Measurements from ENCODE around the gene CYP1A2.
A peak's percentile ranks its signal among the peaks of the same experiment; 100 is the strongest.
"Not testable (repeated sequence)": the region's sequence is repeated elsewhere in the genome, so short reads cannot be mapped to it uniquely, and the experiment has no call there.

Gene CYP1A2

DNA sequence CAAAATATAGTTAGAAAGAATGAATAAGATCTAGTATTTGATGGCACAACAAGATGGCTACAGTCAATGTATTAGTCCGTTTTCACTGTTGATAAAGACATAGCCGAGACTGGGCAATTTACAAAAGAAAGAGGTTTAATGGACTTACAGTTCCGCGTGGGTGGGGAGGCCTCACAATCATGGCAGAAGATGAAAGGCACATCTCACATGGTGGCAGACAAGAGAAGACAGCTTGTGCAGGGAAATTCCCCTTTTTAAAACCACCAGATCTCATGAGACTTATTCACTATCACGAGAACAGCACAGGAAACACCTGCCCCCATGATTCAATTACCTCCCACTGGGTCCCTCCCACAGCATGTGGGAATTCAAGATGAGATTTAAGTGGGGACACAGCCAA, 10.4 kb upstream of the CYP1A2 start:
- not testable (repeated sequence) for DNase-seq (ENCODE audit: low spot score)

- no peak for DNase-seq (ENCODE audit: low spot score)
Observed at GRCh38 chr15:74742422-74742821, 6.2 kb upstream of the CYP1A2 start.

DNA sequence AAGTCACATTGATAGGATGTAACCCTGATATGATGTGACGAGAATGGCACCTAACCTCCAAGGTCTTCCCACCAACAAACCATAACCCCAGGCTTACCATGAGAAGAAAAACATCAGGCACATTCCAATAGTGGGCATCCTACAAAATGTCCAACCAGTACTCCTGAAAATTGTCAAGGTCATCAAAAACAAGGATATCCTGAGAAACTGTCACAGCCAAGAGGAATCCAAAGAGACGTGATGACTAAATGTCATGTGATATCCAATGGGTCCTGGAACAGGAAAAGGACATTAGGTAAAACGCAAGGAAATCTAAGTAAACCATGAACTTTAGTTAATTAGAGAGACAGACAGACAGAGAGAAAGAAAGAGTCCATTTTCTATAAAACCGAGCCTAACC, 2.3 kb upstream of the CYP1A2 start:
- no peak for DNase-seq (ENCODE audit: low spot score)

- DNase-seq (ENCODE audit: low spot score) = no peak
Observed at GRCh38 chr15:74749832-74750231, 1.2 kb downstream of the CYP1A2 start.

GRCh38 chr15:74750751-74751150, 2.1 kb downstream of the CYP1A2 start:
- DNase-seq (ENCODE audit: low spot score) = no peak

DNA sequence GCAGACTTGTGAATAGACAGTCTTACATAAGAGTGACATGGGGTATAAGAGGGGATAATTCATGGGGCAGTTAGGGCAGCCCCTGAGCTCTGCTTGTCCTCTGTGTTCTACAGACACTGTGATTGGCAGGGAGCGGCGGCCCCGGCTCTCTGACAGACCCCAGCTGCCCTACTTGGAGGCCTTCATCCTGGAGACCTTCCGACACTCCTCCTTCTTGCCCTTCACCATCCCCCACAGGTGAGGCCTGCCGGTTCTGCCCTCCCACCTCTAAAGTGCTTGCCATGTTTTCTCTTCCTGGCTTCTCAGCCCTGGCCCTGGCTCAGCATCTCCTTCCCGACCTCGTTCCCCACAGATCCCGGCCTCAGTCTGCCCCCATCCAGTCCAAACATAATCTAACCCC, 3.4 kb downstream of the CYP1A2 start:
- no peak for DNase-seq (ENCODE audit: low spot score)

GRCh38 chr15:74752531-74752930, 3.9 kb downstream of the CYP1A2 start:
- no peak for DNase-seq (ENCODE audit: low spot score)

DNA sequence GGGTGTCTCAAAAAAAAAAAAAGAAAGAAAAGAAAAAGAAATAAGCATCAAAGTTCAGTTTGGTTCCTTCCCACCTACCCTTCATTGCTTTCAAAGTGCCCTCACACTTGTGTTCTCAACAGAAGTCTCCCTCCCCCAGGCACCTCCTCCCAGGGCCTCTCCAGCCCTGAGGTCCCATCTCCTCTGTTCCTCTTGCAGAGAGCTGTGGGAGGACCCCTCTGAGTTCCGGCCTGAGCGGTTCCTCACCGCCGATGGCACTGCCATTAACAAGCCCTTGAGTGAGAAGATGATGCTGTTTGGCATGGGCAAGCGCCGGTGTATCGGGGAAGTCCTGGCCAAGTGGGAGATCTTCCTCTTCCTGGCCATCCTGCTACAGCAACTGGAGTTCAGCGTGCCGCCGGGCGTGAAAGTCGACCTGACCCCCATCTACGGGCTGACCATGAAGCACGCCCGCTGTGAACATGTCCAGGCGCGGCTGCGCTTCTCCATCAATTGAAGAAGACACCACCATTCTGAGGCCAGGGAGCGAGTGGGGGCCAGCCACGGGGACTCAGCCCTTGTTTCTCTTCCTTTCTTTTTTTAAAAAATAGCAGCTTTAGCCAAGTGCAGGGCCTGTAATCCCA, 6.1 kb downstream of the CYP1A2 start:
- no peak for DNase-seq (ENCODE audit: low spot score)

- DNase-seq (ENCODE audit: low spot score) = no peak
Observed at GRCh38 chr15:74758736-74759135, 10.1 kb downstream of the CYP1A2 start.

DNA sequence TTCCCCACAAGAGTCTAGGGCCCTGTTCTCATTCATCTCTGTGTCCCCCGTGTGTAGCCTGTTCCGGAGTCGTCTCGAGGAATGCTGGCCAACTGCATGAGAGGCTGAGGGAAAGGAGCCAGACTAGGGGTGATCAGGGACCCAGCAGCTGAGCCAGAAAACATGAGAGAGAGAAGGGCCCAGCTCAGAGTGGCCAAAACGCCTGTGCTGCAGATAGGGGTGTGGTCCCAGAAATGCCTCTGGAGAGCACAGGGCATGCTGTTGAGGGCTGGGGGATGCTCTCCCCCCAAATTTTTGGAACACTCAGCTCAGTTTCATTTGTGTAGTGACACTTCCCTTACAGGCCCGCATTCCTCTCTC, 14.1 kb downstream of the CYP1A2 start:
- no peak for DNase-seq (ENCODE audit: low spot score)

DNA sequence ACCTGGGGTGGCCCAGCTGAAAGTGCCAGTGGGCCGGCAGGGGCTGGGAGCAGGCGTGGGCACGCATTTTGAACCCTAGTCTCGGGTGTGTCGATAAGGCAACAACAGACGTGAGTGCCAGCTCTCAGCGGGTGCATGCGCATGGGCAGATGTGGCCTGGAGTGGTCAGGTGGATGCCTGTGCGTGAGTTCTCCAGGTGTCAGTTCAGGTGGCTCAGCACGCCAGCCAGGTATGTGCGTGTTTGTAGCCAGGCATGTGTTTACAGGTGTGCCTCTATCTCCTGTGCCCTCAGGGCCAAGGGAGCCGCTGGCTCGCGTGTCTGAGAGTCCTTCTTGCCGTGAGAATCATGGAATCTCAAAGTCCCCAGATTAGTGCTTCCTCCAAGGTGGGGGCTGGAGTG, 14.8 kb downstream of the CYP1A2 start:
- DNase-seq (ENCODE audit: low spot score) = no peak

- DNase-seq (ENCODE audit: low spot score) = no peak
Observed at GRCh38 chr15:74767167-74768098, 18.8 kb downstream of the CYP1A2 start.

- DNase-seq (ENCODE audit: low spot score) = no peak
Observed at GRCh38 chr15:74768099-74768770, 19.6 kb downstream of the CYP1A2 start.

DNA sequence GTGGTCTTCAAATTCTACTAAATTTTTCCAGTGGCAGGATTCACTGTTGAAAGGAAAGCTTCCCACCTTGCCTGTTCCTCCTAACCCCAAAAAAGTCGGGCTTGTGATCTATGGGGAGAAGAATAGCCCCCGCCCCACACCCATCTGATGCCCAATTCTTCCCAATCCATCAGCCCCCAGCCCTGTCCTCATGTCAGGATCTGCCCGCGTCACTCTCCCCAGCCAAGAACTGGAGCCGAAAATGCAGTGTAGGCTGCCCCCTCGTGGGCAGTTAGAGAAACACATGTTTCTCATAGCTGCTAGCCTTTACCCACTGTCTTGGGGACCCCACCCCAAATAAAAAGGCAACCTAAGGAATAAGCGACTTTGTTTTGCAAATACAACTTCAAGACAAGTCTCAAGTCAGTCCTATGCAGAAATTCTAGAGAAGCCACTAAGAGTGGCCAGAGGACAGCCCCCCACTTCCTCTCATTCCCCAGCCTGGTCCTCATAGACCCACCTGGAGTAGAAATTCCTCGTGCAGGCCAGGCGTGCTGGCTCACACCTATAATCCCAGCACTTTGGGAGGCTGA, 20.2 kb downstream of the CYP1A2 start:
- DNase-seq (ENCODE audit: low spot score) = peak; percentile 70

- no peak for DNase-seq (ENCODE audit: low spot score)
Observed at GRCh38 chr15:74769463-74770025, 20.9 kb downstream of the CYP1A2 start.

- no peak for DNase-seq (ENCODE audit: low spot score)
Observed at GRCh38 chr15:74770211-74770903, 21.7 kb downstream of the CYP1A2 start.

GRCh38 chr15:74773329-74773728, 24.7 kb downstream of the CYP1A2 start:
- DNase-seq (ENCODE audit: low spot score) = no peak

GRCh38 chr15:74773731-74774252, 25.1 kb downstream of the CYP1A2 start:
- no peak for DNase-seq (ENCODE audit: low spot score)

- DNase-seq (ENCODE audit: low spot score) = no peak
Observed at GRCh38 chr15:74775132-74775562, 26.5 kb downstream of the CYP1A2 start.

DNA sequence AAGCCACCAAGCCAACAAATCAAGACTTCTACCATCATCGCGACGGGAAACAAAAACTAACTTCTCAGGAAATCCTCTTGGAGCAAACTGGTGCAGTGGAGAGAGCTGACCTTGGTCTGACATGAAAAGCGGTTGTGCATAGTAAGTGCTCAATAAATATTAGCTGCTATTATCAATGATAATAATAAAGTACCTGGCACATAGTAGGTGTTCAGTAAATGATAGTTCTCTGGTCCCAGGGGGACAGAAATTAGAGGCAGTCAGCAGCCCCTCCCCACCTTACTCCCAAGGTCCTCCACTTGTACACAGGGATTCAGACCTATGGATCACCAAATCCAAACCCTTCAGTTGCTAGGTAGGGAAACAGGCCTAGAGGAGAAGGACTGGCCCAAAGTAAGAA, 27.2 kb downstream of the CYP1A2 start:
- no peak for DNase-seq (ENCODE audit: low spot score)
